GM19324 (cell line): Measurements from ENCODE around the gene CIBAR2.

Experiments used
- ATAC-seq: cut with Tn5 transposase; IDR thresholded peaks from one replicate; pipeline ENCODE4 v1.9.1; 2021; ENCODE audit warnings: mild to moderate bottlenecking, moderate library complexity; ENCODE audit not compliant: unreplicated experiment, low FRiP score

CIBAR2 gene

DNA sequence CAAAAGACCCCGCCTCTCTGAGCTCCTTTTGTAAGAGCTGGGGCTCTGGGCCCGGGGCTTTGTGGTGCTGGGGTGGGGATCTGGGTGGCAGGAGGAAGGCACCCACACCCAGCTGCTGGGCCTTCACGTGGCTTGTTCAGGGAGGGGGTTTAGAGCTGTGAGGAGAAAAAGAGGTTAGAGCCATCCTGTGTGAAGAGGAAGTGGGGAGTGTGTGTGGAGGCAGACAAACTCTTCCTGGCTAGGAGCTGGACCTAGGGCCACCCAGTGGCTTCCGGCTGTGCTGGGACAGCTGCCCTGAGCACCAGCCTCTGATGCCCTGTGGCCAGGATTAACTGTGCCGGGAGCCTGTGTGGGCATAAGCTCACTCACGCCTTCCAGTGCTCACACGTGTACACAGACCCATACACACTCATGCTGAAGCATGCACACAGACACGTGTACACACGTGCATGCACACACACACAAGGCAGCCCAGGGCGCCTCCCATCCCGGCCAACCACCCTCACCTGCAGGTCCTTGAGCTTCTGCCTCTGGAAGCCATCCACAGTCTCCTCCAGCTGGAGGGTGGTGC is 7.4 kb downstream of the CIBAR2 start:
- ATAC-seq: no peak

DNA sequence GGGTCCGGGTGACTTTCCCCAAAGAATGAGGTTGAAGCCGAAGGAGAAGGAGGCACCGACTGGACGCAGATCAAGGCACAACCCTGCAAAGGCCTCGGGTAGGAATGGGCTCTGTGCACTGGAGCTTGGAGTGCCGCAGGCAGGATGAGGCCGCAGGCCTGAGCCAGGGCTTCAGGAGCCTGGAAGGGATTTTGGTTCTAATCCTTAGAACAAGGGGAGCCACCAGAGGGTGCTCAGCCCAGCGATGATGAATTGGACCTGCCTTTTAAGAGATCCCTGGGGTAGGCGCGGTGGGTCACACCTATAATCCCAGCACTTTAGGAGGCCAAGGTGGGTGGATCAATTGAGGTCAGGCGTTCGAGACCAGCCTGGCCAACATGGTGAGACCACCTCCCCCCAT is 8.1 kb downstream of the CIBAR2 start:
- ATAC-seq: no peak

DNA sequence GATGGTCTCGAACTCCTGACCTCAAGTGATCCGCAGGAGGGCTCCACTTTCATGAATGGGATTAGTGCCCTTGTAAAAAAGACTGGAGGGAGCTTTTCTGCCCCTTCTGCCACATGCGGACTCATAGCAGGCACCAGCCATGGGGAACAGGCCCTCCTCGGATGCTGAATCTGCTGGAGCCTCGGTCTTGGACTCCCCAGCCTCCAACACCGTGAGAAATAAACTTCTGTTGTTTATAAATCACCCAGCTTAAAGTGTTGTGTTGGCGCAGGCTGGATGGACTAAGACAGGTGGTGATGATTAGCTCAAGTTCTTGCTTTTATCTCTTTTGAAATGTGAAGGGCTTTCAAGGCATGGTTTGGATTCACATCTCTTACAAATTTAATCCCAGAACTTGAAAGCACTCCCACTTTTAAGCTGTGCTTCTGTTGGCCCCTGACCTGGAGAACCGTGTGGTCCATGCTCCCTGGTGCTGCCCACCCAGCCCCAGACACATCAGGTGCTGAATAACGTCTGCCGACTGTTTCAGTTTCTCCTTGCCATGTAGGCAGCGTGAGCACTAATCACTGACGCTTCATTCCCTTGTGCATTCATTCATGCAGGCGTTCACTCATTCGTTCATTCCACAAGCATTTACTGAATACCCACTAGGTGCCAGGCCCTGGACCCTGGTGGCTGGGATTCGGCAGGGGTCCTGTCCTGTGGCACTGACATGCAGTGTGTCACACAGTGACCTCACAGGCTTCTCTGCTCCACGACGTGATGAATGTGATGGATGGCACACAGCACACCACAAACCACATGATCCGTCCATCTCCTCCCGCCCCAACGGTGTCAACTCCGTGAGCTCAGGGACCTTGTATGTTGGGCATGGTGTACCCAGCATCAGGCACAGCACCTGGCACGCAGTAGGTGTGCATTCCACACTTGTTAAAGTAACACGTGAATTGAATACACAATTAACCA is 8.9 kb downstream of the CIBAR2 start:
- ATAC-seq: no peak

DNA sequence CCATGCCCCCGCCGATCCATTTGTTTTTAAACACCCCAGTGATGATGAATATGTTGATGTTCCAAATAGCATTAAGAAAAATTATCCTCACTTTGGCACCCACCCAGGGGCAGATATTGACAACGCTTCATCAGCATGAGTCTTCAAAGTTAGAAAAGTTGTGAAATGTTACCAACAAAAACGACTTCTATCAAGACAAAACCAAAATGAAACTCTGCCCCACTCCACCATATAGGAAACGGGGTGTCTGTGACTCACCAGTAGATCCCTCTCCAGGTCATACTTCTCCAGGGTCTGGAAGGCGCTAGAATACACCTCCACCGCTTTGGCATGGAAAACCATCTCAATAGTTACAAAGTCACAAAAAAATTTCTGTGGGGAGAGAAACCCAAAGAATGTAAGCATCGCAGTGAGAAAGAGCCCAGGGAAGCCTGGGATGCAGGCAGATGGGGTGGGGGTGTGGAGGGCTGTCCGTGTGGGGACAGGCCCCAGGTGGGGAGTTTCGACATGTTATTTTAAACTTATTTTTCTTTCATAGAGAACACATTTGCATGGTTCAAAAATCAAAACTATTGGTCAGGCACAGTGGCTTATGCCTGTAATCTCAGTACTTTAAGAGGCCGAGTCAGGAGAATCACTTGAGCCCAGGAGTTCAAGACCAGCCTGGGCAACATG is 10.2 kb downstream of the CIBAR2 start:
- no peak for ATAC-seq

DNA sequence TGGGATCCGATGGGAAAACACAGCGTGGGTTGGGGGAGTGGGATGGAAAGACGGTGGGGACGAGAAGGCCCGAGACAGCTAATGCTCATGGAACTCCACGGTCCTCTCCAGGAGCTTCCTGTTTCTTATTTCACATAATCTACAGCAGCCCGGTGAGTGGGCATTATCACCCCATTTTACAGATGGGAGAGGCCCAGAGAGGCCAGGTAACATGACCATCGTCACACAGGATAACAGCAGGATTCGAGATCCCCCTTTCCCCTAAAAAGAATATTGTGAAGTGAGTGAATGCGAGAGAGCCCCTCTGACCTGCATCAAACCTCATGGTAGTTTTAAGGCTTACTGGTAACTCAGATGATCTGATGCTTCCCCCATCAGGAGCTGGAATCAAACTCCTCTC is 12.0 kb downstream of the CIBAR2 start:
- ATAC-seq: no peak

DNA sequence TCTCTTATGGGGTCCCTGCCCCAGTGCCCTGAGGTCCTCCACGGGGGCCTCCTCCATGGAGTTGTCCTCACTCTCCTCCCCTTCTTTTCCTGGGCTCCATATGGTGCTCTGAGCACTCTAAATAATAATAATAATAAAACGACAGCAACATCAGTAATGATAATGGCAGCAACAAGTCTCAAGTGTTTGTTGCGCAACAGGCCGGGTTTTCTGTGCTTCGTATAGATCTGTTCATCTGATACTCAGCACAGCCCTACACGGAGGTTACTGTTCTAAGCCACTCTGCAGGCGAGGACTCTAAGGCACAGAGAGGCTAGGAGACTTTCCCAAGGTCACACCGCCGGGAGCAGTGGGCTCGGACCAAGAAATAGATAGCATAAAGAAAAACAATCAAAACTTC is 13.7 kb downstream of the CIBAR2 start:
- no peak for ATAC-seq

DNA sequence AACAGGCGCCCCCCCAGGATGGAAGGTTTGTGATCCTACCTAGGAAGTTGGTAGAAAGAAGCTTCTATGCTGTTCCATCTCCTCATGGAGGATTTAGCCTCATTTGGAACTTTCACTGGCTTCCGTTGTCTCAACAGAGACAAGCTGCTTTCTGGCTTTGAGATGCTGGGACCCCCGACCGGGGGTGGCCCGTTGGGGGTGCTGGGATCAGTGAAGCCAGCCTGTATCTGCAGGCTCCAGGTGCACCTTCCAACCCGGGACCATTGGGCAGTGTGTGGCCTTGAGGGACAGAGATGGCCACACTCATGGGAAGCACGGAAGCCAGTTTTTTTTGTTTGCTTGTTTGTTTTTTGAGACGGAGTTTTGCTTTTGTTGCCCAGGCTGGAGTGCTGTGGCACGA is 15.4 kb downstream of the CIBAR2 start:
- ATAC-seq: no peak

DNA sequence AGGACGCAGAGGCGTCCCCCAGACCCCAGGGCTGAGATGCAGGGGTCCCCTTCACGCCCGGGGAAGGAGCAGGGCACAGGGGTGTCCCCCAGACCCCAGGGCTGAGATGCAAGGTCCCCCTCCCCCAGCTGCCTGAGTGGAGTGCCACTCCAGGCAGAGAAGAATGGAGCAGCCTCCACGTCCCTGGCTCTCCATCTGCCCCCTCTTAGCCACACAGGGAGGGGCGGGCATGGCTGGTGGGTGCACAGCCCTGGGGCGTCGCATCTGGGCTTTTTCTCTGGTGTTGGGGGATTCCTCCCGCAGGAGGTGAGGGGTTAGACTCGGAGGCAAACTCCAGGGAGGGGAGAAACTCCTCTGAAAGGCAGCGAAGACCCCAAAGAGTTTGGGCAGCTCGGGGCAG is 17.5 kb downstream of the CIBAR2 start:
- no peak for ATAC-seq

DNA sequence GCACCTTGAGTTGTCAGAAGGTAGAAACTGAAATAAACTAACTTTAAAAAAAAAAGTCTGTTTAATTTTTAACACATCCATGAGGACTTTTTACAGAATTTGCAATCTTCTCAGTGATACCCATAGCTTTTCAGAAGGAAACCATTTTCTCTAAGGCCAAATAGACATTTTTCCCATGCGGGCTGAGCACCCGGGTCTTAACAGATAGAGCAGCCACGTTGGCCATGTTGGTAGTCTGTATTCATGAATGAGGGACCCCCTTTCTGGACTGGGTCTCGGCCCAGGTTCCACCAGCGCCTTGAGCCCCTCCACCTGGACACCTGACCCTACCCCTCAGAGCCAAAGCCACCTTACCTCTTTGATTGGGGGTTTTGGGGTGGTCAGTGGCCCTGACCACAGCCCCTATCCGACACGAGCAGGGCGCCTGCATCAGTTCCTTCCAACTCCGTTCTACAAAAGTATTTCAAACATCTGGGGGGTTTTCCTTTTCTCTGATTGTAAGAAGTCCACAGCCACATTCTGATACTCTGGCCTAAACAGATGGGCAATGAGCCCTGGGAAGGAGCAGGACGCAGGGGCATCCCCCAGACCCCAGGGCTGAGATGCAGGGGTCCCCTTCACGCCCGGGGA is 18.0 kb downstream of the CIBAR2 start:
- no peak for ATAC-seq

DNA sequence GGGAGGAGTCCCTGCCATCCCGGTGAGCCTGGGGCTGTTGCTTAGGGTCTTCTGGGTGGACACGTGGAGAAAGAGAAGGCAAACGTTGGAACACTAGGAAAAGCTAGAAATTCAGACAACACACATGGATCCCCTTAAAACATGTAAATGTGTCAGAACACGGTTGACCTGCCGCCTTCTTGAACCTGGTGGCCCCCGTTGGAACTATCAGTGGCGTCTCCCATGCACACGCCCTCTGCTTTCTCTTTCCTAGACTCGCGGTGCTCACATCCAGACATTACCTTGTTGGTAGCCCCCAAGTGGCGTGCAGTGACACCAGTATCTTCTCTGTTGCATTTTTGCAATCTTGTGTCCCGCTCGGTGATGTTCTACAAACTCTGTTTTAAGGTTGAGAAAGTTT is 18.6 kb downstream of the CIBAR2 start:
- ATAC-seq: no peak

DNA sequence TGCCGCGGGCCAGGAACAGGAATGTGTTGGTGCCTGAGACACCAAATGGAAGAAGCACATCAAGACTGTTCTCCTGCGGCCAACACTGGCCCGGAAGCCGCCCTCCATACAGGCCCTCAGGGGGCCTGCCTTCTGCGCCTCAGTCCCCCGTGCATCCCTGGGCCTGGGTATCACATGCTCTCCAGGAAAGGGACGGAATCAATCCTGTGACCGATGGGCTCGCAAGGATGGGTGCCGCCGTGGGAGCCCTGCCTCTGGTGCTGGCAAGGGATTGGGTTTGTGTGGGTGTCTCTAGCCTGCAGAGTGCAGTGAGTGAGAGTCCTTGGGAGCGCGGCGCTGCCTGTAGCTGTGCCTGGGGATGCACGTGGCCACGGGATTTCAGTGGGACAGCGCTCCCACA is 19.4 kb downstream of the CIBAR2 start:
- ATAC-seq: no peak

DNA sequence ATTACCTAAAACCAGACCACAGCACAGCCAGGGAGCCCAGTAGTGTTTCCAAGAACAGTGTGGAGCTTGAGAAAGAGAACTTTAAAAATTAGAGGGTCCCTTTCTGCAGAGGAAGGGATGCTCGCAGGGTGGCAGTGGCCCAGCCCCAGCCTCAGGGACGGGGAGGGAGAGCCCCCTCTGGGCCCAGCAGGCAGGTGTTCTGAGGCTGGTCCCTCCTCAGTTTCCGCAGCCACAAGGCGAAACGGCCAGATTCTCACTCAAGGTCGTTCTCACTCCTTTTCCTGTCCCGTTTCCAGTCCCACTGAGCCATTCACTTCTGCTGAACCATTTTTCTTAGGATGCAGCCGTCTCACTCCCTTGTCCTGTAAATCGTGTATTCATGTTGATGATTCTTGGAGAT is 20.0 kb downstream of the CIBAR2 start:
- ATAC-seq: no peak

DNA sequence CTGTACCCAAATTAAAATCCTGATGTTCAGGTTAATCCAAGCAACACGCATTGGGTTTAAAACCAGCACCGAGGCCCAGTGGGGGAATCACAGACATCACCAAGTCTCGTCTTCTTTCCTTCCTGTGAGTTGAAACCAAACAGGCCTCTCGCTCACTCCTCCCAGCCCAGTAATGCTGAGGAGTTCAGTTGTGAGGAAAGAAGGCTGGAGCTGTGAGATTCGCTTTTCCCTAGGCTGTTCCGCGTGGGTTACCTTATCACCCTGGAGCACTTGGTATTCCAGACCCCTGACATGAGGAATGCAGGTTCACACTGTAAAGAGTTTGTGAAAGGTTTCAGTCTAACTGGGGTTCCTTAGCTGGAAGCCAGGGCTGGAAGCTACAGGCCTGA is 20.8 kb downstream of the CIBAR2 start:
- no peak for ATAC-seq

DNA sequence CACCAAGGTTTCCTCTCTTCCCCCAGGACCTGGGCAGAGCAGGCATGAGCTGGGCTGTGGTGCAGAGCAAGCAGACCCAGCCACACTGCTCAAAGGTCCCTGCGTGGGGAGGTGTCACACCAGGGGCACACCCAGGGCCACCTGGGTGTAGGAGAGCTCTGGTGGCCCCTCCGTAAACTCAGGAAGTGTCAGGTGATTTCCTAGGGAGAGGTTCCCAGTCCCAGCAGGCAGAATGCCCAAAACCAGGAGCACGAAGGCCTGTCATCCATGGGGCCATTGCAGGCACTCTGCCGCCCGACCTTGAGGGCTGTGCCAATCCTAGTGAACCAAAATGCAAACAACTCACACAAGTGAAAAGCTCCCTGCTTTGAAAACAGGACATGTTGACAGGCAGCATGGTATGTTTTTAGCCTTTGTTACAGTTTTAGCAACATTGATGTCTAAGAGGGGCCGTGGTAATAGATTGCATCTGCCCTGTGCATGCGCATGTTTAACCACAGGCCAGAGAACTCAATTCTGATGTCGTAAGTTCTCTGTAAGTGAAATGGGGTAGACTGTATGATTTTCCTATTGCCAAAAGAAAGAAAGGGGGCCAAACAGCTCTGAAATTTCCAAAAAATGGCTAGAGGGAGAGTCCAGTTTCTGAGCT is 21.3 kb downstream of the CIBAR2 start:
- ATAC-seq: no peak

DNA sequence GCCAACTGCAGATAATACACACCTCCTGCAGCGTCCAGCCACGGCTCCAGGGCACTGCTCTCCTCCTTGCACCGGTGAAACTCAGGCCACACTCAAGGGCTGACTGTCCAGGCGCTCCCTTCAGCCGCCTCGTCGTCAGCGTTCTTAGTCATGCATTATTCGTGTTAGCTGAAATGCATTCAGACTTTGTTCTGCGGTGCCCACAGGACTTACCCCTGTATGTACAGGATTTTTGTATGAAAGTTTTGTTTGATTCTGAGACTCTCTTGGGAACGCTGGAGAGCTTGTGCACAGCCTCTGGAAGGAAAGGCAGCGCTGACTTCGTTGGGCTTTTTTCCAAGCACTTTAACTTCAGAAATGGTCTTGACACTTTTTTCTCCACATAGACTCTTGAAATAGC is 22.1 kb downstream of the CIBAR2 start:
- ATAC-seq: no peak

DNA sequence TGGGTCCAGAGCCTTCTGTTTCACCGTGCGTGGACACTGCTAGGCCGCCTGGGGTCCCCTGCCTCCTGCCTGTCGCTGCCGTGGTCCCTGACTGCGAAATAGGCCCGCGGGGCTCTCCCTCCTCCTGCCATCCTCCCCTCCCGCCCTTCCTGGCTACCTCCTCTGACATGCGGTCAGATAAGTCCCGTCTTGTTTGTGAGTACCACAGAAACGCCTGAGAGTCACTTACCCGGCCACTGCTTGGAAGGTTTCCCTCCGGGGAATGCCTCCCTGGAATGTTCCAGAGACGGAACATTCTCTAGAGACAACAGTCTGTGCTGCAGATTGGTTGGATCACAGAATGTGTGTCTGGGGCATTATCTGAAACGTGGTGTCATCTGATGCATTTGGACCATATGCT is 22.7 kb downstream of the CIBAR2 start:
- no peak for ATAC-seq

DNA sequence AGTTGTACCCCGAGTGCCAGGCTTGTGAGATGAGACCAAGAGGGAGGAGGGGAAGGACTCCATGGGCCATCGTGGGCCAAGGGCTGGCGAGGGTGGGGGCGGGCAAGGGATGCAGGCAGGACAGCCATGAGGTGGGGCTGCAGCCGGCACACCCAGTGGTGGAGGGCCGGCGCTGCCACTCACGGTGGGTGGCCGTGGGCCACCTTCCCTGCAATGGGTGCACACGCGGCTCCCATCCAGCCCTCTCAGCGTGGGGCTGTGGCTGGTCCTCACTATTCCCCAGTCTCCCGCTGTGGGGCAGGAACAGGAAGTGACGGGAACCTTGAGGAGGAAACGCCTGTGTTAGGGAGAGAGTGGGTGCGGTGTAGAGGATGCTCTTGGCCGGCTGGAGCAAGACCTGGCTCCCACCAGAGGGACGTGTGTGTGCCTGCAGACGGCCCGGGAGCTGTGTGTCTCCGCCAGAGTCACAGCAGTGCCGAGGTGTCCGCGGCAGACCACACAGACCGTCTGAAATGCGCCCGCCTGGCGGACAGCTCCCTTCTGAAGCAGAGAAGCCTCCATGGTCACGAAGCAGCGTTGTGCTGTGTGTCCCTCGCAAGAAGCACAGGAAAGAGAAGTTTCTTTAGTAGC is 23.6 kb downstream of the CIBAR2 start:
- ATAC-seq: no peak

DNA sequence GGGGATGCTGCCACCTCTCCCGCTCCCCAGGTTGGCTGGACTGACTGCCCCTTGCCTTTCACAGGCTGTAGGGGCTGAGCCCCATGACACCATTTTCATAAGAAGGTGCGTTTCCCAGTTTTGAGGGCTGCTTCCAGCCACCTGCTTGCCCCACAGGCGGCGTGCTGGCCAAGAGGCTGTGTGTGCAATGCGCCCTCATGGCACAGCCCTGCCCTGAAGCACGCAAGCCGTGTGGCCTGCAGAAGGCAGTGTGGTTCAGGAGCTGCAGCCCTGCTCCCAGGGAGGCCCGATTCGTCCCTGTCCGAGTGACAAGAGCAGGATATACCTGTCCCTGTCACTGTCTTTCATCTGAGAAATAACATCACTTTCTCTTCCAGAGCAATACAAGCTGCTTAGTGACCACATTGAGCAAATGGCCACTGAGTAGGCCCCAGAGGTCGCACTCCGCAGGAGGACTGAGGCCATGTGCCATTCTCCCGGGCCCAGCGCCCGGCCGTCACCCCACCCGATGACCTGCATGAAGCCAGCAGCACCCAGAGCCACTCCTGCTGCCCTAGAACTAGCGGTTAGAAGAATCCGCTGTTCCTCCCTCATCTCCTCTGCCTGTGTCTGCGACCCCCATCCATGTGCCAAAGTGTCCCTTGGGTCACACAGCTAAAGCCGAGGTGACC is 24.2 kb downstream of the CIBAR2 start:
- ATAC-seq: no peak

DNA sequence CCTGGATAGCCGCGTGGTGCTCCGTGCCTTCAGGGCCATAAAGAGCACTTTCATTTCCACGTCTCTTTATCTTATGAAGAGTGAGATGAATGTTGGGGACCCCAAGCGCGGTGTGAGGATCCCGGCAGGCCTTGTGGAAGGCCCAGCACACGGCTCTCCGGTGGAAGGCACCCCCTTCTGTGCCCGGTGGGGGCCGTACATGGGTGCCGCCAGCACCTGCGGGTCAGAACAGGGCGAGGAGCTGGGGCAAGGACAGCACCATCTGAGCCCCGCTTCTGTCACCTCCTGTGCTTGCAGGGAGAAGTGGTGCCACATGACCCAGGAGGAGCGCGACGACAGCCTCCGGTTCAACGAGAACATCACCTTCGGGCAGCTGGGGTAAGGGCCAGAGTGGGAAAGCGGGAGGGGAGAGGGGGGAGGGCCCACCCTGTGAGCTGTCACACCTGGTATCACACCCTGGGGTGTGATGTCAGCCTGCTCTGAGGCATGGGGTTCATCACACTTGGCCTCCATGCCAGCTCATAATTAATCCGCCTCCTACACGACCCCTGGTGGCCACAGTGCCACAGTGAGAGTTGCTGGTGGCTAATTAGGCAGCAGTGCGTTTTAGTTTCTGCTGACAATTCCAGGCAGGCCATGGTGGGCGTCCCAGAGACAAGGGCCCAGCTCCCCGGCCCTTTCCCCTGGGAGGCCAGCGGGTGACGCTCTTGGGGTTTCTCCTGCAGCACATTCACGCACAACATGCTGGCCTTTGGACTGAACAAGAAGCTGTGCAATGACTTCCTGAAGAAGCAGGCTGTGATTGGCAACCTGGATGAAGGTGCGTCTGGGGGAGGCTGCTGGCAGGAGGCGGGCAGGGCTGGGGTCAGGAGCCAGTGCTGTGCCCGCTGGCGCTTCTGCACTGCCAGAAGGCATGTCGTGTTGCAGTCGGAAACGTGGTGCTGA is 25.7 kb downstream of the CIBAR2 start:
- no peak for ATAC-seq
